Upper lobe of left lung (tissue), 6 donors: ENCODE results near the gene SPATA21. TPM values are rescaled to one million over a fixed set of nuclear protein-coding genes. Genes with fewer than 3 reads are reported as not detected.

Experiments used
- ATAC-seq, 2 donors: fragments of 200-7000 bp; cut with Tn5 transposase; one replicate each; pipeline ENCODE4 v1.9.1; 2022; ENCODE audit warnings: mild to moderate bottlenecking in 2 of 2, moderate library complexity in 2 of 2; ENCODE audit not compliant: low FRiP score in 2 of 2
- DNase-seq, 2 donors: peaks; one replicate each; pipeline ENCODE4 v3.0.0-alpha.2; 2019 to 2020
- H3K27ac ChIP-seq, 4 donors: fragments of 200-600 bp; sonication (generic); one replicate each; pipeline ENCODE4 v1.5.1; 2016 to 2019
- H3K27me3 ChIP-seq, 4 donors: fragments of 200-600 bp; sonication (generic); one replicate each; pipeline ENCODE4 v1.5.1; 2017 to 2019
- H3K36me3 ChIP-seq, 4 donors: fragments of 200-600 bp; sonication (generic); one replicate each; pipeline ENCODE4 v1.5.1; 2016 to 2019
- H3K4me1 ChIP-seq, 4 donors: fragments of 200-600 bp; sonication (generic); one replicate each; pipeline ENCODE4 v1.5.1; 2018 to 2019
- H3K4me3 ChIP-seq, 4 donors: fragments of 200-600 bp; sonication (generic); one replicate each; pipeline ENCODE4 v1.5.1; 2017 to 2019; ENCODE audit warnings: mild to moderate bottlenecking in 2 of 4, moderate library complexity in 1 of 4
- H3K9me3 ChIP-seq, 4 donors: fragments of 200-600 bp; sonication (generic); one replicate each; pipeline ENCODE4 v1.5.1; 2018 to 2019
- CTCF ChIP-seq, 6 experiments: fragments of 450-650 bp in 4 of 6; fragments of 200-600 bp in 2 of 6; sonication (generic) in 2 of 6; IDR thresholded peaks; one replicate each; pipeline ENCODE4 v1.5.1; 2016 to 2019; ENCODE audit warnings: antibody characterized with exemption in 6 of 6
- EP300 ChIP-seq, 4 donors: sonication (generic); formaldehyde crosslinking; IDR thresholded peaks; one replicate each; pipeline ENCODE4 v1.5.1; 2017; ENCODE audit warnings: antibody characterized with exemption in 4 of 4, control low read depth in 2 of 4
- POLR2A ChIP-seq, 4 donors: fragments of 450-650 bp; IDR thresholded peaks; one replicate each; pipeline ENCODE4 v1.5.1; 2016 to 2017; ENCODE audit warnings: antibody characterized with exemption in 4 of 4, mild to moderate bottlenecking in 2 of 4
- POLR2AphosphoS5 ChIP-seq, 2 donors: sonication (generic); formaldehyde crosslinking; IDR thresholded peaks; one replicate each; pipeline ENCODE4 v1.5.1; 2017; ENCODE audit warnings: antibody characterized with exemption in 2 of 2
- WGBS, 2 donors: methylation state at CpG; one replicate each; pipeline ENCODE4 v1.1.5; 2017 to 2018; 5-methylcytosine and 5-hydroxymethylcytosine counted together
- total RNA-seq, 6 donors: library from RNA; depleted of rRNA in 4 of 6; stranded (reverse); fragments of >200 nt in 4 of 6; gene quantifications; one replicate each; pipeline versions ENCODE4 v1.1.0 to v1.2.1, GENCODE V29; 2016 to 2021
- donor health status: DM: no; HTN: no; CAD: no; lungs with moderate emphysema.
- donor health status: DM: no; HTN: yes; CAD: no; lungs with severe emphysema.

The SPATA21 gene
- total RNA-seq, 6 donors from 2014 or later: not detected

GRCh38 chr1:16378443-16378842 is 58.8 kb downstream of the SPATA21 start:
- no peak overlapping the region for H3K27ac ChIP-seq
- 87 to 92% methylated on average over 7 of the region's 7 CpGs for WGBS, 2 donors
- no peak for DNase-seq
- H3K36me3 ChIP-seq: no peaks in the 10 kb centered on the region
- H3K27me3 ChIP-seq: no peaks in the 10 kb centered on the region
- no peak for TF ChIP-seq EP300 (IDR thresholded peaks at IDR 0.05)
- TF ChIP-seq POLR2AphosphoS5 (IDR thresholded peaks at IDR 0.05): no peak
- no peak for TF ChIP-seq POLR2A (IDR thresholded peaks at IDR 0.05)
- no peak for TF ChIP-seq CTCF (IDR thresholded peaks at IDR 0.05)
- H3K4me3 ChIP-seq: no peak overlapping the region
- no peak for ATAC-seq
- H3K4me1 ChIP-seq: peaks cover 44 to 61% (median 48%) of the 10 kb centered on the region in 4 donors
- H3K9me3 ChIP-seq: no peaks in the 10 kb centered on the region

GRCh38 chr1:16376971-16377370 is 60.3 kb downstream of the SPATA21 start:
- DNase-seq: no peak
- peak overlapping the region in 2 of 4 donors; percentile 53 to 59 for H3K27ac ChIP-seq

GRCh38 chr1:16375521-16376340 is 61.5 kb downstream of the SPATA21 start:
- H3K4me1 ChIP-seq: peaks cover 64 to 86% (median 70%) of the 10 kb centered on the region in 4 donors
- H3K27ac ChIP-seq: peak overlapping the region; percentile 53 to 66 (median 59)
- H3K36me3 ChIP-seq: no peaks in the 10 kb centered on the region
- 48 to 61% methylated on average over 15 of the region's 15 CpGs for WGBS, 2 donors
- H3K27me3 ChIP-seq: no peaks in the 10 kb centered on the region
- TF ChIP-seq POLR2A (IDR thresholded peaks at IDR 0.05) (no peak), CTCF (IDR thresholded peaks at IDR 0.05) (no peak), POLR2AphosphoS5 (IDR thresholded peaks at IDR 0.05) (no peak), EP300 (IDR thresholded peaks at IDR 0.05) (peak in 1 of 4 donors; percentile 32)
- ATAC-seq (no peak), DNase-seq (no peak)
- no peaks in the 10 kb centered on the region for H3K9me3 ChIP-seq
- H3K4me3 ChIP-seq: no peak overlapping the region

More at GRCh38 chr1:16376971-16377370, 60.3 kb downstream of the SPATA21 start:
- Histone ChIP-seq H3K4me1 (peaks cover 57 to 74% (median 61%) of the 10 kb centered on the region in 4 donors), H3K36me3 (no peaks in the 10 kb centered on the region), H3K4me3 (no peak overlapping the region), H3K9me3 (no peaks in the 10 kb centered on the region), H3K27me3 (no peaks in the 10 kb centered on the region)
- 78 to 80% methylated on average over 4 of the region's 4 CpGs for WGBS, 2 donors
- TF ChIP-seq CTCF (IDR thresholded peaks at IDR 0.05) (no peak), POLR2AphosphoS5 (IDR thresholded peaks at IDR 0.05) (no peak), POLR2A (IDR thresholded peaks at IDR 0.05) (no peak), EP300 (IDR thresholded peaks at IDR 0.05) (no peak)
- no peak for ATAC-seq

GRCh38 chr1:16374266-16374665 is 63.0 kb downstream of the SPATA21 start:
- no peak for ATAC-seq
- TF ChIP-seq EP300 (IDR thresholded peaks at IDR 0.05) (no peak), CTCF (IDR thresholded peaks at IDR 0.05) (no peak), POLR2AphosphoS5 (IDR thresholded peaks at IDR 0.05) (no peak), POLR2A (IDR thresholded peaks at IDR 0.05) (no peak)
- H3K27me3 ChIP-seq: no peaks in the 10 kb centered on the region
- peaks cover 69 to 97% (median 82%) of the 10 kb centered on the region in 4 donors for H3K4me1 ChIP-seq
- WGBS, 2 donors: 92 to 94% methylated on average over 3 of the region's 3 CpGs
- H3K9me3 ChIP-seq: no peaks in the 10 kb centered on the region
- no peaks in the 10 kb centered on the region for H3K36me3 ChIP-seq
- peak overlapping the region in 2 of 4 donors; percentile 6 to 59 for H3K27ac ChIP-seq
- no peak overlapping the region for H3K4me3 ChIP-seq
- DNase-seq: no peak
